H1 (cell line): ENCODE data around the gene DNAH12. TPM values are rescaled to one million over a fixed set of nuclear protein-coding genes. Genes with fewer than 3 reads are reported as not detected.

ENCODE experiments used
- CTCF ChIA-PET: fragments of 300-600 bp; sonication (Branson Sonifier 250); formaldehyde crosslinking; loops from one replicate; lab custom pipeline; 2021; ENCODE audit not compliant: partially characterized antibody; lab: Charles Lee
- POLR2A ChIA-PET: fragments of 300-600 bp; sonication (Branson Sonifier 250); formaldehyde crosslinking; loops from one replicate; lab custom pipeline; 2021; ENCODE audit warnings: inconsistent platforms; ENCODE audit not compliant: partially characterized antibody; lab: Charles Lee
- DNase-seq, 2 experiments: peaks; one replicate each; pipeline versions ENCODE4 v3.0.0 to v3.0.0-alpha.2; 2010 to 2022; ENCODE audit warnings: low spot score in 2 of 2, low read depth in 1 of 2, mixed read lengths in 1 of 2
- FAIRE-seq: peaks from 2 replicates; lab custom pipeline; 2011; peaks lifted over from hg19 to GRCh38; lab: Jason Lieb, UNC
- H2AFZ ChIP-seq: 2 replicates; pipeline ENCODE4 v1.8.1; 2012; ENCODE audit warnings: low read length, inconsistent platforms
- H2AK5ac ChIP-seq: 2 replicates; pipeline ENCODE4 v1.6.1; 2013; ENCODE audit warnings: low read depth, low read length
- H2BK120ac ChIP-seq: replicated peaks from 2 replicates; pipeline ENCODE3; 2013; ENCODE audit warnings: low read depth, low read length, inconsistent platforms
- H2BK12ac ChIP-seq: 2 replicates; pipeline ENCODE4 v1.6.1; 2013; ENCODE audit warnings: low read depth, low read length
- H2BK15ac ChIP-seq: 2 replicates; pipeline ENCODE4 v1.6.1; 2013; ENCODE audit warnings: low read length
- H2BK20ac ChIP-seq: 2 replicates; pipeline ENCODE4 v1.6.1; 2013; ENCODE audit warnings: low read length
- H2BK5ac ChIP-seq: 2 replicates; pipeline ENCODE4 v1.6.1; 2013; ENCODE audit warnings: low read depth, low read length
- H3K14ac ChIP-seq: 2 replicates; pipeline ENCODE4 v1.6.1; 2013; ENCODE audit warnings: inconsistent platforms; ENCODE audit not compliant: insufficient read length
- H3K18ac ChIP-seq: 2 replicates; pipeline ENCODE4 v1.6.1; 2013; ENCODE audit warnings: low read length; ENCODE audit errors: extremely low read depth
- H3K23ac ChIP-seq: 2 replicates; pipeline ENCODE4 v1.6.1; 2013; ENCODE audit warnings: inconsistent platforms; ENCODE audit not compliant: insufficient read length
- H3K23me2 ChIP-seq: 2 replicates; pipeline ENCODE4 v1.6.1; 2013; ENCODE audit warnings: low read depth, low read length
- H3K27ac ChIP-seq: 2 replicates; pipeline ENCODE4 v1.6.1; 2011; ENCODE audit warnings: low read depth, low read length, inconsistent platforms
- H3K27me3 ChIP-seq, 4 experiments: replicated peaks in 1 of 4; 1 replicate in 1 of 4; 2 replicates in 3 of 4; pipeline versions ENCODE4 v1.6.1 to v1.8.1; 2011 to 2013; ENCODE audit warnings: low read length in 3 of 4, mild to moderate bottlenecking in 3 of 4, inconsistent platforms in 2 of 4, mixed read lengths in 2 of 4, moderate library complexity in 1 of 4; ENCODE audit not compliant: control insufficient read depth in 3 of 4, insufficient read depth in 3 of 4; ENCODE audit errors: extremely low read depth in 1 of 4
- H3K36me3 ChIP-seq, 4 experiments: 2 replicates each; pipeline versions ENCODE4 v1.6.1 to v1.8.1; 2011 to 2013; ENCODE audit warnings: mild to moderate bottlenecking in 4 of 4, low read length in 3 of 4, moderate library complexity in 2 of 4, control low read depth in 1 of 4, inconsistent platforms in 1 of 4; ENCODE audit not compliant: insufficient read depth in 4 of 4, control insufficient read depth in 2 of 4
- H3K4ac ChIP-seq: replicated peaks from 2 replicates; pipeline ENCODE3; 2013; ENCODE audit warnings: low read length, low read depth, mixed read lengths, inconsistent platforms; ENCODE audit not compliant: insufficient read length
- H3K4me1 ChIP-seq, 4 experiments: replicated peaks in 1 of 4; 1 replicate in 1 of 4; 2 replicates in 3 of 4; pipeline versions ENCODE4 v1.6.1 to v1.8.1; 2011 to 2013; ENCODE audit warnings: low read length in 3 of 4, inconsistent platforms in 2 of 4, mixed read lengths in 1 of 4; ENCODE audit not compliant: insufficient read depth in 4 of 4, control insufficient read depth in 3 of 4
- H3K4me2 ChIP-seq, 2 experiments: 2 replicates each; pipeline versions ENCODE4 v1.6.1 to v1.8.1; 2011 to 2013; ENCODE audit warnings: low read depth in 2 of 2, low read length in 2 of 2, control low read depth in 1 of 2, inconsistent platforms in 1 of 2, mild to moderate bottlenecking in 1 of 2; ENCODE audit not compliant: insufficient read depth in 1 of 2
- H3K4me3 ChIP-seq, 4 experiments: fragments of 200-600, 300-600 bp in 1 of 4; sonication (generic), shearing (Covaris generic), sonication (Bioruptor Twin) in 1 of 4; 2 replicates each; pipeline versions ENCODE4 v1.5.1 to v1.8.1; 2011 to 2016; ENCODE audit warnings: low read length in 4 of 4, low read depth in 3 of 4, control low read depth in 2 of 4, inconsistent platforms in 2 of 4, mild to moderate bottlenecking in 2 of 4, mixed read lengths in 1 of 4, moderate library complexity in 1 of 4; ENCODE audit not compliant: insufficient read depth in 2 of 4; ENCODE audit errors: extremely low read depth in 1 of 4
- H3K56ac ChIP-seq: replicated peaks from 2 replicates; pipeline ENCODE3; 2013; ENCODE audit warnings: low read depth, mild to moderate bottlenecking, mixed read lengths, low read length, inconsistent platforms; ENCODE audit not compliant: insufficient read length
- H3K79me1 ChIP-seq: 2 replicates; pipeline ENCODE4 v1.6.1; 2013; ENCODE audit warnings: low read depth, low read length, control low read depth
- H3K79me2 ChIP-seq, 2 experiments: 2 replicates each; pipeline versions ENCODE4 v1.6.1 to v1.8.1; 2012 to 2013; ENCODE audit warnings: low read length in 2 of 2, mild to moderate bottlenecking in 2 of 2, inconsistent platforms in 1 of 2; ENCODE audit not compliant: insufficient read depth in 2 of 2, control insufficient read depth in 1 of 2
- H3K9ac ChIP-seq, 4 experiments: replicated peaks in 1 of 4; 1 replicate in 1 of 4; 2 replicates in 3 of 4; pipeline versions ENCODE4 v1.6.1 to v1.8.1; 2011 to 2013; ENCODE audit warnings: low read depth in 3 of 4, low read length in 3 of 4, control low read depth in 2 of 4, mild to moderate bottlenecking in 2 of 4, moderate library complexity in 2 of 4, inconsistent platforms in 1 of 4; ENCODE audit errors: extremely low read depth in 1 of 4
- H3K9me3 ChIP-seq, 2 experiments: 2 replicates each; pipeline versions ENCODE4 v1.6.1 to v1.8.1; 2012 to 2013; ENCODE audit warnings: mild to moderate bottlenecking in 2 of 2, moderate library complexity in 2 of 2, control low read depth in 1 of 2, inconsistent platforms in 1 of 2, low read depth in 1 of 2, low read length in 1 of 2, mixed read lengths in 1 of 2; ENCODE audit not compliant: insufficient read depth in 2 of 2
- H4K20me1 ChIP-seq, 2 experiments: replicated peaks in 1 of 2; 2 replicates each; pipeline versions ENCODE3 to v1.8.1; 2011 to 2013; ENCODE audit warnings: inconsistent platforms in 2 of 2, low read length in 2 of 2, mild to moderate bottlenecking in 1 of 2; ENCODE audit not compliant: insufficient read depth in 2 of 2, control insufficient read depth in 1 of 2
- H4K5ac ChIP-seq: 2 replicates; pipeline ENCODE4 v1.6.1; 2013; ENCODE audit warnings: low read length, low read depth, mixed read lengths, inconsistent platforms; ENCODE audit not compliant: insufficient read length
- H4K8ac ChIP-seq: 2 replicates; pipeline ENCODE4 v1.8.0; 2013; ENCODE audit warnings: mild to moderate bottlenecking, moderate library complexity, low read length, inconsistent platforms; ENCODE audit not compliant: insufficient read depth; ENCODE audit errors: extremely low read depth
- H4K91ac ChIP-seq: replicated peaks from 2 replicates; pipeline ENCODE3; 2013; ENCODE audit warnings: low read length, mixed read lengths, inconsistent platforms; ENCODE audit not compliant: insufficient read length
- CHD2 ChIP-seq: IDR thresholded peaks from 2 replicates; pipeline ENCODE4 v1.6.1; 2012; ENCODE audit warnings: low read length, improper control_type of control experiment
- RNF2 ChIP-seq: fragments of 200-900, 300-1000 bp; sonication (generic); IDR thresholded peaks from 2 replicates; pipeline ENCODE4 v1.7.1; 2016; ENCODE audit warnings: borderline replicate concordance, low read depth, mild to moderate bottlenecking, antibody characterized with exemption, low read length; ENCODE audit not compliant: poor library complexity, severe bottlenecking; ENCODE audit errors: missing control alignments
- SP1 ChIP-seq: IDR thresholded peaks from 2 replicates; pipeline ENCODE4 v1.6.1; 2011; ENCODE audit warnings: low read depth, low read length
- WGBS, 2 experiments: shearing (Covaris generic) in 1 of 2; methylation state at CpG; one replicate each; pipeline versions ENCODE4 v1.1.6 to v1.1.7; 2013 to 2015; ENCODE audit warnings: low lambda C conversion rate in 2 of 2, mixed read lengths in 2 of 2, inconsistent platforms in 1 of 2, low coverage in 1 of 2, missing lambda C conversion rate in 1 of 2; ENCODE audit not compliant: insufficient replicate concordance in 2 of 2, insufficient coverage in 1 of 2, insufficient read length in 1 of 2; ENCODE audit errors: extremely low coverage in 1 of 2, missing lambda C conversion rate in 1 of 2; 5-methylcytosine and 5-hydroxymethylcytosine counted together
- polyA plus RNA-seq, 7 experiments: library from polyadenylated mRNA; depleted of rRNA in 3 of 7; stranded (reverse) in 5 of 7; unstranded in 2 of 7; fragments of >200 nt in 5 of 7; fragments of 200-250 nt in 2 of 7; gene quantifications; 1 replicate in 5 of 7; 2 replicates in 1 of 7; 4 replicates in 1 of 7; pipeline versions ENCODE4 v1.2.1 to v1.2.3, GENCODE V29; 2011 to 2013; ENCODE audit warnings: missing spikeins in 2 of 7, mixed read lengths in 2 of 7
- total RNA-seq: library from RNA; stranded (reverse); fragmentation: NEBNext Ultra II Directional; extraction: Animal tissue kit (Norgen Biotek cat#: 25700); gene quantifications from 2 replicates; pipeline ENCODE4 v1.2.1, GENCODE V29; 2021
- TF ChIP-seq, protein P1 (sequence below): IDR thresholded peaks from 2 replicates; pipeline ENCODE4 v1.6.1; 2012; ENCODE audit warnings: inconsistent platforms

The DNAH12 gene
- total and polyA plus RNA-seq, 2 of the 8 experiments (the other 6 are each of a cell fraction or from before 2014, with no cell fraction given), result not detected

- Histone ChIP-seq H3K27me3 (no peaks in the 10 kb centered on the region), H3K79me1 (no peaks in the 10 kb centered on the region), H2BK12ac (no peak overlapping the region), H3K27ac (no peak overlapping the region), H3K9ac (no peak overlapping the region), H4K91ac (no peak overlapping the region), H3K79me2 (peaks cover 0 to 3% of the 10 kb centered on the region in 2 experiments; a peak in 2 of 4 replicates), H2BK5ac (no peak overlapping the region), H3K23me2 (no peaks in the 10 kb centered on the region), H3K14ac (no peak overlapping the region), H2BK120ac (no peak overlapping the region), H3K4me2 (no peak overlapping the region), H3K18ac (no peak overlapping the region), H3K23ac (no peak overlapping the region), H4K8ac (no peak overlapping the region), H3K4me3 (no peak overlapping the region), H3K36me3 (peaks cover 0 to 49% (median 19%) of the 10 kb centered on the region in 4 experiments; a peak in 7 of 8 replicates), H2AK5ac (no peak overlapping the region), H3K56ac (no peak overlapping the region), H4K5ac (no peak overlapping the region), H3K4me1 (no peaks in the 10 kb centered on the region), H3K4ac (no peak overlapping the region), H4K20me1 (peaks cover 2% of the 10 kb centered on the region in 2 experiments), H3K9me3 (no peaks in the 10 kb centered on the region), H2AFZ (no peak overlapping the region), H2BK15ac (no peak overlapping the region), H2BK20ac (no peak overlapping the region)
- ChIA-PET POLR2A (interaction anchor here (0.6 to 4.4 kb wide), 3 partner anchors 9 to 293 kb away, joined by 3 to 39 read pairs (median 3); partner anchors contain the start of gene PDE12), CTCF (interaction anchor here (0.6 kb wide), 1 partner anchor 66 kb away, joined by 3 read pairs; no protein-coding TSS in a partner anchor)
- 97% methylated on average over 2 of the region's 2 CpGs; no CpG with 5 or more reads in 1 of the 2 experiments for WGBS, 2 experiments
- FAIRE-seq (no peak), DNase-seq (no peak)
- TF ChIP-seq SP1, result no peak
- no peak for TF ChIP-seq RNF2
- TF ChIP-seq CHD2, result no peak
- TF ChIP-seq, protein P1, sequence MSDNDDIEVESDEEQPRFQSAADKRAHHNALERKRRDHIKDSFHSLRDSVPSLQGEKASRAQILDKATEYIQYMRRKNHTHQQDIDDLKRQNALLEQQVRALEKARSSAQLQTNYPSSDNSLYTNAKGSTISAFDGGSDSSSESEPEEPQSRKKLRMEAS, result no peak
These were observed 26.7 kb upstream of the DNAH12 start for GRCh38 chr3:57570878-57571277.
